ENCODE results near the gene CHN1. TPM values are rescaled to one million over a fixed set of nuclear protein-coding genes. Genes with fewer than 3 reads are reported as not detected.

Gene CHN1
- polyA plus RNA-seq, 1 of the 3 experiments (the other 2 are of a cell fraction), result 31.6 TPM

- Histone ChIP-seq H3K36me3 (replicated peaks in 1 of 2; ENCODE audit: control insufficient read depth in 1 of 2, insufficient read depth in 2 of 2, low read length in 1 of 2) (peaks cover 0 to 3% of the 10 kb centered on the region in 2 experiments), H3K4me2 (peak overlapping the region; percentile 67), H3K79me2 (ENCODE audit: insufficient read depth) (no peaks in the 10 kb centered on the region), H4K20me1 (ENCODE audit: insufficient read depth) (no peaks in the 10 kb centered on the region), H3K9me3 (no peaks in the 10 kb centered on the region), H3K9ac (peak overlapping the region; percentile 25; the same call in 1 of the 2 replicates), H3K9me2 (no peaks in the 10 kb centered on the region), H2AFZ (ENCODE audit: low read depth) (peak overlapping the region; percentile 1; the same call in 1 of the 2 replicates), H3K27me3 (ENCODE audit: insufficient read depth) (no peaks in the 10 kb centered on the region), H3K4me1 (ENCODE audit: control insufficient read depth in 1 of 2, insufficient read depth in 2 of 2, low read depth in 1 of 2, low read length in 1 of 2) (peaks cover 7 to 31% of the 10 kb centered on the region in 2 experiments; a peak in 3 of 4 replicates), H3F3A (replicated peaks; ENCODE audit: insufficient read depth) (peaks cover 3% of the 10 kb centered on the region), H3K4me3 (ENCODE audit: low read depth in 2 of 2, low read length in 1 of 2) (peak overlapping the region; percentile 43 to 44; a peak in 3 of 4 replicates), H3K27ac (ENCODE audit: low read depth in 2 of 2, low read length in 1 of 2) (peak overlapping the region; percentile 42 to 92)
- DNase-seq, result peak; percentile 45
- 8% methylated on average over 4 of the region's 4 CpGs for WGBS (ENCODE audit: low lambda C conversion rate)
- ChIA-PET CTCF (interaction anchor here (0.7 to 3.4 kb wide), 8 partner anchors 12 to 421 kb away, joined by 3 to 11 read pairs (median 4); no protein-coding TSS in a partner anchor), POLR2A (interaction anchor here (0.8 to 0.9 kb wide), 2 partner anchors 107 to 126 kb away, joined by 3 read pairs; partner anchors contain the start of gene CHN1)
- TF ChIP-seq GABPA (IDR thresholded peaks at IDR 0.05; ENCODE audit: low read depth), result no peak
- no peak for TF ChIP-seq TAF1 (IDR thresholded peaks at IDR 0.05; ENCODE audit: borderline replicate concordance, low read depth, low read length)
- TF ChIP-seq EZH2phosphoT487 (IDR thresholded peaks at IDR 0.05; ENCODE audit: borderline replicate concordance, low read depth), result no peak
- TF ChIP-seq REST (IDR thresholded peaks at IDR 0.05; ENCODE audit: low read depth, low read length), result no peak
- no peak for TF ChIP-seq IRF3 (IDR thresholded peaks at IDR 0.05; ENCODE audit: low read depth, low read length)
- peak; percentile 67 for TF ChIP-seq GATA2 (CRISPR knock-in tag; IDR thresholded peaks at IDR 0.05)
- no peak for TF ChIP-seq SIN3A (IDR thresholded peaks at IDR 0.05; ENCODE audit: borderline replicate concordance, low read depth, low read length)
- TF ChIP-seq YY1 (IDR thresholded peaks at IDR 0.05; ENCODE audit: low read depth), result no peak
- TF ChIP-seq MXI1 (IDR thresholded peaks at IDR 0.05; ENCODE audit: low read depth, low read length), result no peak; the same call in 1 of the 2 replicates
- TF ChIP-seq RAD21 (IDR thresholded peaks at IDR 0.05; ENCODE audit: low read length), result no peak
- no peak for TF ChIP-seq POLR2AphosphoS5 (IDR thresholded peaks at IDR 0.05; ENCODE audit: low read depth, low read length)
- TF ChIP-seq TCF12 (IDR thresholded peaks at IDR 0.05), result peak; percentile 75
- no peak for TF ChIP-seq CHD2 (IDR thresholded peaks at IDR 0.05; ENCODE audit: low read length, partially characterized antibody)
- TF ChIP-seq PBX3 (IDR thresholded peaks at IDR 0.05), result peak; percentile 53
- TF ChIP-seq EP300 (IDR thresholded peaks at IDR 0.05; ENCODE audit: borderline replicate concordance in 1 of 2, low read depth in 1 of 2, low read length in 1 of 2), result peak; percentile 32 to 65; a peak in 2 of 4 replicates
- no peak for TF ChIP-seq RFX5 (IDR thresholded peaks at IDR 0.05; ENCODE audit: low read length)
- TF ChIP-seq USF1 (IDR thresholded peaks at IDR 0.05; ENCODE audit: borderline replicate concordance, low read depth), result no peak
- TF ChIP-seq FOXJ3 (CRISPR knock-in tag; IDR thresholded peaks at IDR 0.05), result 0 out of 2 replicates have a peak, but pooled peaks have one; percentile 67
- no peak for TF ChIP-seq CTCF (IDR thresholded peaks at IDR 0.05)
- TF ChIP-seq TEAD4 (IDR thresholded peaks at IDR 0.05; ENCODE audit: borderline replicate concordance, insufficient read depth), result no peak
- TF ChIP-seq NRF1 (IDR thresholded peaks at IDR 0.05; ENCODE audit: low read depth, low read length), result no peak
- no peak for TF ChIP-seq FOSL2 (IDR thresholded peaks at IDR 0.05; ENCODE audit: borderline replicate concordance, low read depth)
- no peak for TF ChIP-seq SMC3 (IDR thresholded peaks at IDR 0.05; ENCODE audit: low read depth, low read length)
Measured at GRCh38 chr2:174878537-174879147, 126.5 kb downstream of the CHN1 start.
